ENCODE measurements around the gene ARL16.

- TF ChIP-seq, protein P1, sequence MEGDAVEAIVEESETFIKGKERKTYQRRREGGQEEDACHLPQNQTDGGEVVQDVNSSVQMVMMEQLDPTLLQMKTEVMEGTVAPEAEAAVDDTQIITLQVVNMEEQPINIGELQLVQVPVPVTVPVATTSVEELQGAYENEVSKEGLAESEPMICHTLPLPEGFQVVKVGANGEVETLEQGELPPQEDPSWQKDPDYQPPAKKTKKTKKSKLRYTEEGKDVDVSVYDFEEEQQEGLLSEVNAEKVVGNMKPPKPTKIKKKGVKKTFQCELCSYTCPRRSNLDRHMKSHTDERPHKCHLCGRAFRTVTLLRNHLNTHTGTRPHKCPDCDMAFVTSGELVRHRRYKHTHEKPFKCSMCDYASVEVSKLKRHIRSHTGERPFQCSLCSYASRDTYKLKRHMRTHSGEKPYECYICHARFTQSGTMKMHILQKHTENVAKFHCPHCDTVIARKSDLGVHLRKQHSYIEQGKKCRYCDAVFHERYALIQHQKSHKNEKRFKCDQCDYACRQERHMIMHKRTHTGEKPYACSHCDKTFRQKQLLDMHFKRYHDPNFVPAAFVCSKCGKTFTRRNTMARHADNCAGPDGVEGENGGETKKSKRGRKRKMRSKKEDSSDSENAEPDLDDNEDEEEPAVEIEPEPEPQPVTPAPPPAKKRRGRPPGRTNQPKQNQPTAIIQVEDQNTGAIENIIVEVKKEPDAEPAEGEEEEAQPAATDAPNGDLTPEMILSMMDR (IDR thresholded peaks at IDR 0.05; ENCODE audit: poor library complexity, severe bottlenecking): no peak
- TF ChIP-seq REST (IDR thresholded peaks at IDR 0.05; ENCODE audit: borderline replicate concordance) (no peak), POLR2AphosphoS5 (IDR thresholded peaks at IDR 0.05) (no peak)
Measured at GRCh38 chr17:81646869-81647600, 36.6 kb downstream of the ARL16 start.

All from neural cell (in vitro differentiated cells).